ENCODE data around the gene ARHGAP26. TPM values are rescaled to one million over a fixed set of nuclear protein-coding genes. Genes with fewer than 3 reads are reported as not detected.

The ARHGAP26 gene
- total RNA-seq, 2 experiments from 2014 or later = 12.8 to 15.4 TPM

DNA sequence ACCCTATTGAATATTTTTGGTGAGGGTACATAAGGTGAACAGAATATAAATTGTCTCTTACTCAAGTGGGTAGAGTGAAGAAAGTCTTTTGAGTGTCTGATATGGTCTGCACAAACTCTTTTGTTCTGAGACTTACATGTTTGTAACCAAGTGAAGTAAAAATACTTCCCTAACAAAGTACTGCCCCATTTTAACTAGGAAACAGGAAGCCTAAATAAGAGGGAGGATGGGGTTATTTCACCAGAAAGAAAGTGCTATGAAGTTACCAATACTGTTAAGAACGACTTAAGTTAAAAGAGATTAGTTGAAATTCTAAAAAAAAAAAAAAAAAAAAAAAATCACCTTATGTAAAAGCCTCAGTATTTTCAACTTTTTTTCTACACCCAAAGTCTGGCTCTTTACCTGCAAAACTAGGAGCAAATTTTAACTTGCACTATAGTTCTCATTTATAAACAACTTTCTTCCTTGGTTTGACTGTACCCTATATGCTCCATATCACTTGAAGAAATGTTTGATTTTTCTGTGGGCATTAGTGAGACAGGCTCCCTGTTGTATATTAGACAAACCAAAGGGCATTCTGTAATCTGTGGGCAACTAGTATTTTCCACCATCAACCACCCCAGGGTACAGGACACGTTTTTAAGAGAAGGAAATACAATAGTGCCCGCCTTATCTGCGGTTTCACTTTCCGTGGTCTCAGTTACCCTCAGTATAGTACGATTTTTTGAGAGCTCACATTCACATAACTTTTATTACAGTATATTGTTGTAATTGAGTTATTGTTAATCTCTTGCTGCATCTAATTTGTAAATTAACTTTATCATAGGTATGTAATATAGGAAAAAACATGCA lies 505.6 kb downstream of the ARHGAP26 start:
- DNase-seq (no peak), ATAC-seq (no peak)
- Mint-ChIP-seq H3K4me1 (no peaks in the 10 kb centered on the region), H3K4me3 (no peak overlapping the region), H3K27me3 (no peaks in the 10 kb centered on the region), H3K9me3 (ENCODE audit: low read depth) (peaks cover 2% of the 10 kb centered on the region), H3K27ac (no peak overlapping the region), H3K36me3 (ENCODE audit: low read depth) (peaks cover 10% of the 10 kb centered on the region)
- intact Hi-C loops (cut with DNase I, micrococcal nuclease) = no loop called here
- CTCF ChIA-PET = no interaction called here
- POLR2A ChIA-PET = no interaction called here

DNA sequence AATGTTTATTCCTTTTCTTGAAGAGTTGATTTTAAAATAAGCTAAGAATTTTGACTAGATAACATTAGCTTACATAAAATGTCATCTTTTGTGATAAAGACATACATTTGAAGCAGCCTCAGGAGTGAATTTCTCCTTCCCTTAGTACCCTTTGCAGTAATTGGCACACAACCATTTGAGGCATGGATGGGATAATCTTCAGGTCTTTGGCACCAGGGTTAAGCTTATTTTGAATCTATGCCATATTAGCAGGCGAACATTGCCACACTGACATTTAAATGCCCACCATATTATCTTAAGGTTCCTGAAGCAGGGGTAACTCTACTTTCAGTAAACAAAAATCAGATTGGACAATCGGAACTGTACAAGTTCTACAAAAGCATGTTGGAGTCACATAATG lies 507.4 kb downstream of the ARHGAP26 start:
- H3K36me3 Mint-ChIP-seq (ENCODE audit: low read depth) = peaks cover 19% of the 10 kb centered on the region
- ChIA-PET POLR2A (no interaction called here), CTCF (no interaction called here)
- intact Hi-C loops (cut with DNase I, micrococcal nuclease) = no loop called here
- no peaks in the 10 kb centered on the region for H3K9me3 Mint-ChIP-seq (ENCODE audit: low read depth)
- ATAC-seq (no peak), DNase-seq (no peak)
- no peak overlapping the region for H3K27ac Mint-ChIP-seq
- H3K27me3 Mint-ChIP-seq = no peaks in the 10 kb centered on the region
- H3K4me3 Mint-ChIP-seq = no peak overlapping the region
- no peaks in the 10 kb centered on the region for H3K4me1 Mint-ChIP-seq

Other genes starting within 250 kb of the ARHGAP26 start
- gene FGF1, start 84.3 kb upstream of the ARHGAP26 start, total RNA-seq = not detected